ENCODE measurements around the gene GPX2.

Gene GPX2

DNA sequence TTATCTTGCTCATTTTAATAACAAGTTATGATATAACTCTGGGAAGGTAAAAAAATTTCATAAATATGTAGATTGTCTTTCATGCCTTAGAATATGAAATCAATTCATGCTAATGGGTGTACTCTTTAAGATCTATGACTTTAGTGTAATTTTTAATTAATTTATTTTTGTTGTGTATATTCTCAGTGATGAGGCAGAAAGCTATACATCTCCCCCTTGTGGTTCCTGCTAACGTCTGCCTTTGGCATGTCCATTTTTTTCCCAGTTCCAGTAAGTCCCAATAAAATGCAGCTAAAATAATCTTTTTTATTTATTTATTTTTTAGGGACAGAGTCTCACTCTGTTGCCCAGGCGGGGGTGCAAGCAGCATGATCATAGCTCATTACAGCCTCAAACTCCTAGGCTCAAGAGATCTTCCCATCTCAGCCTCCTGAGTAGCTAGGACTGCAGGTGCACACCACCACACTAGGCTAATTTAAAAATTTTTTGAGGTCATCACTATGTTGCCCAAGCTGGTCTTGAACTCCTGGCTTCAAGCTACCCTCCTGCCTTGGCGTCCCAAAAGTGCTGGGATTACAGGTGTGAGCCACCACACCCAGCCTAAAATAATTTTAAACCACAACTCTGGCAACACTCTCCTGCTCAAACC lies 31.6 kb downstream of the GPX2 start:
- peak; percentile 21 for DNase-seq

DNA sequence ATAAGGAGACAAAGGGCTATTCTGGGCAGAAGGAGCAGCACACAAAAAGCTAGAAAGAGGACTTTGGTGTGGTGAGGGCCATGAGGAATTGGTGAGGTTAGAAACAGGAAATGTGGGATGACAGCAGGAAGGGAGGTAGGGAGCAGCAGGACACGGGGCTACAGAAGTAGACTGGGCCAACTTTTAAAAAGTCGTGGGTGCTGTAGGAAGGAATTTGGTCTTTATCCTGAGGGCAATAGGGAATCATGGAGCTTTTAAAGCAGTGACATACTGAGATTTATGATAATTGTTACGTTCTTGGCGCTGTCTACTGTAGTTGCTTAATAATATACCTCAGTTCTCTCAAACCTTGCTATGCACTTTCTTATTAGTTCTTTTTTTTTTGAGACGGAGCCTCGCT lies 36.5 kb downstream of the GPX2 start:
- DNase-seq = no peak

DNA sequence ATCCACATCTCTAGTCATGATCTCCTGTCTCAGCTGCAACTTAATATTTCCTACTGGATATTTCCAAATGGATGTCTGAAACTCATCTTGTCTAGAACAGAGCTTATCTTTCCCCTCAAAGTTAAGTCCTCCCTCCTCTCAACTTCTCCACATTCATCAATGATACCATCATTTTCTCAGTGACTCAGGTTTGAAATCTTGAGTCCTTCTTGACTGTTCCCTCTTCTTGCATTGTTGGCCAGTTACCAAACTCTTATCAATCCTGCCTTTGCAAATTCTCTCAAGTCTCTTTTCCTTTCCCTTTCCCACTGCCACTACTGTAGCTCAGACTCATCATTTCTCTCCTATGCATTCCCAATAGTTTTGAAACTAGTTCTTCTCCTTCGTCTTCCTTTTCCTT lies 42.6 kb downstream of the GPX2 start:
- DNase-seq = no peak

DNA sequence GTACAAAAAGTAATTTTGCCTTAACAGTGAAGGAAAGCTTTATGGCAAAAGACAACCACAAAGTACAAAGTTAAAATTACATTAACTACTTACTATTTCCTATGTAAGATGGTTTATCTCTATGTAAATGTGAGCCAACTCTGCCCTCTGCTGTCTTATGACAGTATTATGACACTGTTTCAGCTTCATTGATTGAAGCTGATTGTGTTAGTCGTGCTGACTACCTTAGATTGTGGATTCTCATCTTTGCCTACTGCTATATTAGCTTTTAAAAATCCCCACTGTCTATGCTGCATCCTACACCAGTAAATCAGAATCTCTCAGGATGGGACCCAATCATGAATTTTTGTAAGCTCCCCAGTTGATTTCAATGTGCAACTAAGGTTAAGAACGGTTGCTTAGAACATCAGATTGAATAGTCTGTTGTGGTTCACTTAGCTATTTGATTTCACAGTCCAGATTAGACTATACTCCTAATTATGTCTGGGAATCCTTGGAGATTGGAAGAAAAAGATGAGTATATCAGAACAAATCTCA lies 50.6 kb downstream of the GPX2 start:
- peak; percentile 58 for DNase-seq

DNA sequence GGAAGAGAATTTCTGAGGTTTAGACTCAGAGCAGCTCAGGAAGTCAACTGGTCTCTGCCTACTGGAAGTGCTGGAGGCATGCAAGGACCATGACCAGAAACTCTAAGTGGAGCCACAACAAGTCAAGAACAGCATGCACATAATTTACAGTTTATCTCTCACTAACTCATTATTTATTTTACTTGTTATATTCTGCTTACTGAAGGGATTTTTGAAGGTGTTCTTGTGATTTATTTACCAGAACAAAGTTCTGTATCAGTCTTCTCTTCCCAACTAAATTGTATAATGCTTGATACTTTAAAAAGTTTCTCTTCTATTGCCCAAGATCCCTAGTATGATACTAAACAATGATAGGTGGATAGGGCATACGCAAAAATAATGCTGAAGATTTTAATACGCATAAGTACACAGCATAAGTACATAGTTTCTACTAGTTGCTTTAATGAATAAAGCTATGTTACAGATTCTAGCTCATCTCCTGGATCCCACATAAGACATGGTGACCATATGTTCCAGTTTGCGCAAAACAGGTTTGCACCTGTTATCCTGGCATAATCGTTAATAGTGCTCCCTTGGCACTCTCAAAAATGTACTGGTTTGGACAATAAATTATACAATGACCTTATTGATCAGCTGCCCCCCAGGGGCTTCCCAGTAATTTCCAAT lies 51.2 kb downstream of the GPX2 start:
- DNase-seq = no peak

DNA sequence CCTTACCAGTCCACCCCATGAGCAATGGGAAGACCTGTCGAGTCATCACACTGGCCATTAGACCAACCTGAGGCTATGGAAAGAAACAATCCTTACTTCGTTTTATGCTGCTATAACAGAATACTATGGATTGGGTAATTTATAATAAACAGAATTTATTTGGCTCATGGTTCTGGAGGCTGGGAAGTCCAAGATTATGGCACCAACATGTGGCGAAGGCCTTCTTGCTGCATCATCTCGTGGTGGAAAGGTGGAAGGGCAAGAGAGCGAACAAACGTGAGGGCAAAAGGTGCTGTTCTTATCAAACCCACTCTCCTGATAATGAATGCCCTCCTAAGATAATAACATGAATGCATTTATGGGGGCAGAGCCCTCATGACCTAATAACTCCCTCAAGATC lies 53.2 kb downstream of the GPX2 start:
- DNase-seq = no peak

Measured in MV-4-11 (cell line).